IMR-90 (cell line): ENCODE results near the gene ZFX. TPM values are rescaled to one million over a fixed set of nuclear protein-coding genes. Genes with fewer than 3 reads are reported as not detected.
"Not testable (repeated sequence)": the region's sequence is repeated elsewhere in the genome, so short reads cannot be mapped to it uniquely, and the experiment has no call there.

ENCODE experiments used
- ATAC-seq: fragments of 200-7000 bp; cut with Tn5 transposase; 2 replicates; pipeline ENCODE4 v1.9.1; 2020; ENCODE audit warnings: low read depth, mild to moderate bottlenecking, moderate library complexity
- BruUV-seq: library from RNA; stranded (reverse); fragments of 400-500 nt; replicated peaks from 2 replicates; lab custom pipeline; 2021; lab: Mats Ljungman, UMichigan
- CTCF ChIA-PET: fragments of 300-600 bp; formaldehyde crosslinking; extraction: SDS; loops from one replicate; lab custom pipeline; 2021; ENCODE audit warnings: antibody characterized with exemption; lab: Yijun Ruan, JAX
- POLR2A ChIA-PET: fragments of 300-600 bp; sonication (Branson Sonifier 250); formaldehyde crosslinking; loops from one replicate; lab custom pipeline; 2022; ENCODE audit warnings: antibody characterized with exemption; ENCODE audit not compliant: unreplicated experiment; lab: Charles Lee
- DNase-seq: peaks from one replicate; pipeline ENCODE4 v3.0.0; 2013
- H2AFZ ChIP-seq: replicated peaks from 2 replicates; pipeline ENCODE3; 2013; ENCODE audit warnings: low read length, mild to moderate bottlenecking; ENCODE audit not compliant: poor library complexity
- H2AK5ac ChIP-seq: 2 replicates; pipeline ENCODE4 v1.6.1; 2013; ENCODE audit warnings: low read depth, low read length, inconsistent platforms
- H2AK9ac ChIP-seq: replicated peaks from 2 replicates; pipeline ENCODE3; 2013; ENCODE audit warnings: mild to moderate bottlenecking, low read depth, low read length, moderate library complexity; ENCODE audit not compliant: poor library complexity
- H2BK120ac ChIP-seq: 2 replicates; pipeline ENCODE4 v1.6.1; 2013; ENCODE audit warnings: low read depth, low read length, inconsistent platforms
- H2BK15ac ChIP-seq: 3 replicates; pipeline ENCODE4 v1.6.1; 2013; ENCODE audit warnings: low read depth, low read length, inconsistent platforms
- H2BK20ac ChIP-seq: 2 replicates; pipeline ENCODE4 v1.6.1; 2013; ENCODE audit warnings: low read depth, mild to moderate bottlenecking, inconsistent platforms, low read length, moderate library complexity
- H2BK5ac ChIP-seq: 2 replicates; pipeline ENCODE4 v1.6.1; 2013; ENCODE audit warnings: mild to moderate bottlenecking, low read depth, low read length, inconsistent platforms; ENCODE audit not compliant: poor library complexity, severe bottlenecking
- H3K14ac ChIP-seq: replicated peaks from 2 replicates; pipeline ENCODE4 v1.6.1; 2013; ENCODE audit warnings: low read depth, low read length, inconsistent platforms
- H3K18ac ChIP-seq: 2 replicates; pipeline ENCODE4 v1.6.1; 2013; ENCODE audit warnings: low read depth, low read length, control low read depth
- H3K23ac ChIP-seq: 2 replicates; pipeline ENCODE4 v1.6.1; 2013; ENCODE audit warnings: low read depth, low read length, inconsistent platforms
- H3K27ac ChIP-seq: 2 replicates; pipeline ENCODE4 v1.5.1; 2013; ENCODE audit warnings: mild to moderate bottlenecking, control low read depth, low read length; ENCODE audit not compliant: insufficient read depth
- H3K27me3 ChIP-seq: 2 replicates; pipeline ENCODE4 v1.6.1; 2013; ENCODE audit warnings: low read length; ENCODE audit not compliant: control insufficient read depth, insufficient read depth
- H3K36me3 ChIP-seq: 2 replicates; pipeline ENCODE4 v1.6.1; 2013; ENCODE audit warnings: low read length, mixed read lengths; ENCODE audit not compliant: control insufficient read depth, insufficient read depth
- H3K4ac ChIP-seq: 2 replicates; pipeline ENCODE4 v1.6.1; 2013; ENCODE audit warnings: low read depth, low read length, inconsistent platforms
- H3K4me1 ChIP-seq: 2 replicates; pipeline ENCODE4 v1.6.1; 2013; ENCODE audit warnings: low read length, mixed read lengths; ENCODE audit not compliant: control insufficient read depth, insufficient read depth
- H3K4me2 ChIP-seq: 2 replicates; pipeline ENCODE4 v1.6.1; 2013; ENCODE audit warnings: low read depth, mild to moderate bottlenecking, control low read depth, low read length, moderate library complexity
- H3K4me3 ChIP-seq: 2 replicates; pipeline ENCODE4 v1.5.1; 2013; ENCODE audit warnings: low read depth, mild to moderate bottlenecking, control low read depth, low read length, moderate library complexity; ENCODE audit not compliant: insufficient read depth
- H3K56ac ChIP-seq: 2 replicates; pipeline ENCODE4 v1.6.1; 2013; ENCODE audit warnings: low read length, inconsistent platforms; ENCODE audit not compliant: insufficient read depth; ENCODE audit errors: extremely low read depth
- H3K79me1 ChIP-seq, 2 experiments: 2 replicates each; pipeline ENCODE4 v1.6.1; 2013; ENCODE audit warnings: low read length in 2 of 2, inconsistent platforms in 1 of 2, low read depth in 1 of 2
- H3K9ac ChIP-seq: 2 replicates; pipeline ENCODE4 v1.6.1; 2013; ENCODE audit warnings: low read depth, low read length, control low read depth
- H3K9me1 ChIP-seq: 2 replicates; pipeline ENCODE4 v1.6.1; 2013; ENCODE audit warnings: low read length, inconsistent platforms; ENCODE audit not compliant: insufficient read depth
- H3K9me3 ChIP-seq: 2 replicates; pipeline ENCODE4 v1.6.1; 2013; ENCODE audit warnings: low read length; ENCODE audit not compliant: control insufficient read depth, insufficient read depth
- H4K20me1 ChIP-seq: 2 replicates; pipeline ENCODE4 v1.6.1; 2013; ENCODE audit warnings: low read length, inconsistent platforms; ENCODE audit not compliant: insufficient read depth
- H4K5ac ChIP-seq: 2 replicates; pipeline ENCODE4 v1.6.1; 2013; ENCODE audit warnings: mild to moderate bottlenecking, low read depth, low read length, control low read depth
- H4K8ac ChIP-seq, 2 experiments: 2 replicates each; pipeline ENCODE4 v1.6.1; 2013; ENCODE audit warnings: low read depth in 2 of 2, low read length in 2 of 2, control low read depth in 1 of 2, inconsistent platforms in 1 of 2
- H4K91ac ChIP-seq: 2 replicates; pipeline ENCODE4 v1.6.1; 2013; ENCODE audit warnings: low read depth, low read length, inconsistent platforms; ENCODE audit not compliant: insufficient read depth
- WGBS, 2 experiments: methylation state at CpG; one replicate each; pipeline versions ENCODE4 v1.1.5 to v1.1.7; 2013; ENCODE audit warnings: missing lambda C conversion rate in 2 of 2; ENCODE audit not compliant: insufficient read length in 1 of 2; ENCODE audit errors: extremely low coverage in 2 of 2; 5-methylcytosine and 5-hydroxymethylcytosine counted together
- dilution Hi-C: fragments of 300-500 bp; cut with HindIII; formaldehyde crosslinking; loops from one replicate; pipeline ENCODE4 v1.14.3; 2018; ENCODE audit warnings: low sequenced_read_pairs; ENCODE audit not compliant: unreplicated experiment
- in situ Hi-C: fragments of 300-500 bp; cut with MboI; formaldehyde crosslinking; loops from 3 replicates; pipeline ENCODE4 v1.14.3; 2019; ENCODE audit warnings: low sequenced_read_pairs, inconsistent platforms, mixed read lengths
- intact Hi-C: fragments of 100-400 bp; cut with micrococcal nuclease; formaldehyde crosslinking; loops from 2 replicates; pipeline ENCODE4 v1.10.0; 2022
- polyA plus RNA-seq, 3 experiments: library from polyadenylated mRNA; depleted of rRNA; stranded (reverse); fragments of >200 nt; gene quantifications; 2 replicates each; pipeline ENCODE4 v1.2.3, GENCODE V29; 2012; ENCODE audit warnings: low replicate concordance in 1 of 3
- total RNA-seq: library from RNA; depleted of rRNA; stranded (reverse); fragments of >200 nt; gene quantifications from 2 replicates; pipeline ENCODE4 v1.2.3, GENCODE V29; 2012

Gene ZFX
- total and polyA plus RNA-seq, 2 of the 4 experiments (the other 2 are of a cell fraction), result 16.0 to 99.3 TPM

DNA sequence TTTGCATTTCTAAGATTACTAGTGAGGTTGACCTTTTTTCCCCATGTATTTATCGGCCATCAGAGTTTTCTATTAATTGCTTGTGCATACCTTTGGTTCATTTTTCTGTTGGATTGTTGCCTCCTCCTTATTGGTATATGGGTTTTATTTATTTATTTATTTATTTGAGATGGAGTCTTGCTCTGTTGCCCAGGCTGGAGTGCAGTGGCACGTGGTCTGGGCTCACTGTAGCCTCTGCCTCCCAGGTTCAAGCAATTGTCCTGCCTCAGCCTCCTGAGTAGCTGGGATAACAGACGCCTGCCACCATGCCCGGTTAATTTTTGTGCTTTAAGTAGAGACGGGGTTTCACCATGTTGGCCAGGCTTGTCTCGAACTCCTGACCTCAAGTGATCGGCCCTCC is 6.2 kb downstream of the ZFX start:
- CTCF ChIA-PET, intact Hi-C loops: not testable (repeated sequence)

More for the DNA sequence above, 6.2 kb downstream of the ZFX start:
- H3K23ac ChIP-seq, H4K8ac ChIP-seq, H2BK5ac ChIP-seq, H3K4me1 ChIP-seq, POLR2A ChIA-PET, H3K9ac ChIP-seq, H3K56ac ChIP-seq, DNase-seq, H2BK15ac ChIP-seq, H3K18ac ChIP-seq, H4K5ac ChIP-seq, H3K4ac ChIP-seq, H3K36me3 ChIP-seq, H2AK9ac ChIP-seq, H3K27ac ChIP-seq, BruUV-seq, H2BK20ac ChIP-seq, H3K14ac ChIP-seq, H2AFZ ChIP-seq, dilution Hi-C loops, ATAC-seq, H3K27me3 ChIP-seq, H3K4me3 ChIP-seq, H2BK120ac ChIP-seq, H2AK5ac ChIP-seq, H4K91ac ChIP-seq, H3K9me3 ChIP-seq: not testable (repeated sequence)
- 100% methylated on average over 1 of the region's 7 CpGs; no CpG with 5 or more reads in 1 of the 2 experiments for WGBS, 2 experiments
- H4K20me1 ChIP-seq, result peaks cover 88% of the 10 kb centered on the region
- peaks cover 19% of the 10 kb centered on the region for H3K9me1 ChIP-seq
- peaks cover 3 to 34% of the 10 kb centered on the region in 2 experiments; a peak in 3 of 4 replicates for H3K79me1 ChIP-seq
- H3K4me2 ChIP-seq, result peak overlapping the region; percentile 51; the same call in 1 of the 2 replicates
- in situ Hi-C loops, result loop anchor here (25.0 kb wide), 1 partner anchor 468 kb away; no protein-coding TSS in a partner anchor
